Neural cell (in vitro differentiated cells): ENCODE measurements around the gene GALNT12. TPM values are rescaled to one million over a fixed set of nuclear protein-coding genes. Genes with fewer than 3 reads are reported as not detected.

Experiments
- H2AFZ ChIP-seq: fragments of 200-600, 300-800 bp; sonication (generic), shearing (Covaris generic); 2 replicates; pipeline ENCODE4 v1.6.0; 2014; ENCODE audit warnings: low read depth, mild to moderate bottlenecking, antibody characterized with exemption, low read length, moderate library complexity
- H3F3A ChIP-seq: fragments of 200-600 bp; shearing (Covaris generic); 2 replicates; pipeline ENCODE4 v1.6.1; 2016; ENCODE audit warnings: mild to moderate bottlenecking, moderate library complexity, mixed read lengths, antibody characterized with exemption, low read length; ENCODE audit not compliant: insufficient read depth, poor library complexity, severe bottlenecking
- H3K27ac ChIP-seq: fragments of 200-600, 300-800 bp; sonication (generic), shearing (Covaris generic); 2 replicates; pipeline ENCODE4 v1.5.1; 2014; ENCODE audit warnings: mild to moderate bottlenecking, low read length, moderate library complexity
- H3K27me3 ChIP-seq: fragments of 300-800, 200-600 bp; sonication (generic), shearing (Covaris generic); 2 replicates; pipeline ENCODE4 v1.6.0; 2014; ENCODE audit warnings: mild to moderate bottlenecking, low read depth, low read length, moderate library complexity; ENCODE audit not compliant: insufficient read depth
- H3K36me3 ChIP-seq: fragments of 300-800, 200-600 bp; sonication (generic), shearing (Covaris generic); 2 replicates; pipeline ENCODE4 v1.5.1; 2014; ENCODE audit warnings: mild to moderate bottlenecking, antibody characterized with exemption, low read length, moderate library complexity; ENCODE audit not compliant: insufficient read depth
- H3K4me2 ChIP-seq: fragments of 300-800, 200-600 bp; sonication (generic), shearing (Covaris generic); 2 replicates; pipeline ENCODE4 v1.6.0; 2014; ENCODE audit warnings: mild to moderate bottlenecking, low read length
- H3K4me3 ChIP-seq: fragments of 300-800, 200-600 bp; sonication (generic), shearing (Covaris generic); 2 replicates; pipeline ENCODE4 v1.5.1; 2014; ENCODE audit warnings: mild to moderate bottlenecking, low read length, moderate library complexity
- H3K79me2 ChIP-seq: fragments of 200-600 bp; shearing (Covaris generic); replicated peaks from 2 replicates; pipeline ENCODE4 v1.6.0; 2014; ENCODE audit warnings: mild to moderate bottlenecking, low read length, moderate library complexity; ENCODE audit not compliant: insufficient read depth
- H3K9ac ChIP-seq: fragments of 300-800, 200-600 bp; sonication (generic), shearing (Covaris generic); 2 replicates; pipeline ENCODE4 v1.6.1; 2016; ENCODE audit warnings: mild to moderate bottlenecking, low read length, mixed read lengths
- H3K9me2 ChIP-seq: fragments of 200-600 bp; shearing (Covaris generic); 2 replicates; pipeline ENCODE4 v1.6.1; 2016; ENCODE audit warnings: mild to moderate bottlenecking, low read length, mixed read lengths; ENCODE audit not compliant: insufficient read depth
- H3K9me3 ChIP-seq: fragments of 200-600, 300-800 bp; sonication (generic), shearing (Covaris generic); 2 replicates; pipeline ENCODE4 v1.6.1; 2016; ENCODE audit warnings: mild to moderate bottlenecking, mixed run types, low read length, moderate library complexity, mixed read lengths
- H4K20me1 ChIP-seq: fragments of 200-600 bp; shearing (Covaris generic); 2 replicates; pipeline ENCODE4 v1.6.1; 2016; ENCODE audit warnings: mild to moderate bottlenecking, mixed run types; ENCODE audit not compliant: insufficient read depth
- CTCF ChIP-seq: fragments of 450-650 bp; IDR thresholded peaks from 2 replicates; pipeline ENCODE4 v1.5.1; 2014; ENCODE audit warnings: antibody characterized with exemption, mild to moderate bottlenecking, moderate library complexity; ENCODE audit not compliant: poor library complexity, severe bottlenecking
- EP300 ChIP-seq: fragments of 450-650 bp; conservative IDR thresholded peaks from 2 replicates; pipeline ENCODE4 v1.6.1; 2014; ENCODE audit warnings: antibody characterized with exemption, mild to moderate bottlenecking, moderate library complexity; ENCODE audit not compliant: poor library complexity, severe bottlenecking
- EZH2 ChIP-seq: fragments of 200-600, 300-800 bp; shearing (Covaris generic), sonication (generic); IDR thresholded peaks from 2 replicates; pipeline ENCODE4 v1.6.1; 2014; ENCODE audit warnings: antibody characterized with exemption, low read length, borderline replicate concordance, mild to moderate bottlenecking; ENCODE audit not compliant: insufficient read depth, poor library complexity, severe bottlenecking
- MXI1 ChIP-seq: fragments of 450-650 bp; conservative IDR thresholded peaks from 2 replicates; pipeline ENCODE4 v1.6.1; 2014; ENCODE audit warnings: antibody characterized with exemption, mild to moderate bottlenecking; ENCODE audit not compliant: poor library complexity, severe bottlenecking
- POLR2AphosphoS5 ChIP-seq: IDR thresholded peaks from 2 replicates; pipeline ENCODE4 v1.6.1; 2012
- RAD21 ChIP-seq: fragments of 450-650 bp; conservative IDR thresholded peaks from 2 replicates; pipeline ENCODE4 v1.6.1; 2014; ENCODE audit warnings: antibody characterized with exemption, mild to moderate bottlenecking, moderate library complexity
- REST ChIP-seq: IDR thresholded peaks from 2 replicates; pipeline ENCODE4 v1.6.1; 2012; ENCODE audit warnings: borderline replicate concordance
- SMC3 ChIP-seq: fragments of 450-650 bp; conservative IDR thresholded peaks from 2 replicates; pipeline ENCODE4 v1.6.1; 2014; ENCODE audit warnings: antibody characterized with exemption, mild to moderate bottlenecking, moderate library complexity; ENCODE audit not compliant: poor library complexity
- TAF1 ChIP-seq: IDR thresholded peaks from 2 replicates; pipeline ENCODE4 v1.6.1; 2012; ENCODE audit warnings: low read depth
- polyA plus RNA-seq: library from polyadenylated mRNA; depleted of rRNA; stranded (reverse); fragments of >200 nt; gene quantifications from 2 replicates; pipeline ENCODE4 v1.2.3, GENCODE V29; 2014

GALNT12 gene
- polyA plus RNA-seq, 1 donor from 2014 or later = 8.4 TPM

DNA sequence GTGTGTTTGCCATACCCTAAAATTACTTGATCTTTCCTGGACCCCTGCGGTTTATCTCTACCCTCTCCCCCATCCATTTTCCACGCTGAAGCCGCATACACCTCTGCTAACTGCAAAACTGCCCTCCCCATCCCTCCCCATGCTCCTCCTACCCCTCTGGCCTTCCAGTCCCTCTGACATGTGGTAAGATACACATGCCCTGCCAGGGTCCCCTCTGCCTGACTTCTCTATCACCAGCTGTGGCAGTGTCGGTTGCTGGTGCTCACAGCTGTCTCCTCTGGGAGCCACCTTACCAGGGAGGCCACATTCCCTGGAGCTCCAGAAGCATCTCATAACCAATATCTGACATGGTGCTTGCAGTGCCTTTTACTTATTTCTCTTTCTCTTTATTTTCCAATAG lies 77.4 kb downstream of the GALNT12 start:
- Histone ChIP-seq H3K9me2 (no peaks in the 10 kb centered on the region), H4K20me1 (no peaks in the 10 kb centered on the region), H3K9me3 (no peaks in the 10 kb centered on the region), H2AFZ (no peak overlapping the region), H3K9ac (no peak overlapping the region), H3K27ac (no peak overlapping the region), H3K4me3 (no peak overlapping the region), H3F3A (no peaks in the 10 kb centered on the region), H3K79me2 (no peaks in the 10 kb centered on the region), H3K4me2 (no peak overlapping the region), H3K27me3 (no peaks in the 10 kb centered on the region), H3K36me3 (no peaks in the 10 kb centered on the region)
- TF ChIP-seq TAF1 (no peak), CTCF (no peak), EP300 (no peak)

DNA sequence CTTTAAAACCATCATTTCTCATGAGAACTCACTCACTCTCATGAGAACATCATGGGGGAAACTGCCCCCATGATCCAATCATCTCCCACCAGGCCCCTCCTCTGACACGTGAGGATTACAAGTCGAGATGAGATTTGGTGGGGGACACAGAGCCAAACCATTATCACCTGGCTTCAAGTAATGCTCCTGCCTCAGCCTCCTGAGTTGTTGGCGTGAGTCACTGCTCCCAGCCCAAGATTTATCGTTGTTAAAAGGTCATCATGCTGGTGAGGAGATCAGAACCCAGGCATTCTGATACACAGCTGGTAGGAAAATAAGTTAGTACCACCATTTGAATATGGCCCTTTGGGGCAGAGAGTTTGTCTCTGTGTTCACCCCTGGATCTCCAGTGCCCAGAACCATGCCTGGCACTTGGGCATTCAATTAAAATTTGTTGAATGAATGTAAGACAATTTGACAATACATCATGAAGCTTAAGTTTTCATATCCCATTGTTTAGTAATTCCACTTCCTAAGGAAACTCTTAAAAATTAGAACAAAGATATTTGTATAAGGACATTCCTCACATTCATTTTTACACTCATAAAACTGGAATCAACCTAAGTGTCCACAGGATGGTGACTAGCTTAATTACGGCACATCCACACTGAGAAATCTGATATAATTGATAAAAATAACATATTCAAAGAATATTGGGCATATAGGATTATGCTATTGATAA lies 78.3 kb downstream of the GALNT12 start:
- Histone ChIP-seq H3K4me3 (no peak overlapping the region), H3K27ac (no peak overlapping the region), H3K79me2 (no peaks in the 10 kb centered on the region), H3K27me3 (no peaks in the 10 kb centered on the region), H3K9me2 (no peaks in the 10 kb centered on the region), H2AFZ (no peak overlapping the region), H3K36me3 (no peaks in the 10 kb centered on the region), H3K9me3 (no peaks in the 10 kb centered on the region), H3K4me2 (no peak overlapping the region), H4K20me1 (no peaks in the 10 kb centered on the region), H3F3A (no peaks in the 10 kb centered on the region), H3K9ac (no peak overlapping the region)
- TF ChIP-seq RAD21 (no peak), SMC3 (no peak), CTCF (no peak), EZH2 (no peak), TAF1 (no peak), POLR2AphosphoS5 (no peak), REST (no peak), EP300 (no peak), MXI1 (no peak)
